Bronchial epithelial cell (primary cell): ENCODE results near the gene ANKRD10. TPM values are rescaled to one million over a fixed set of nuclear protein-coding genes. Genes with fewer than 3 reads are reported as not detected.

Experiments used
- DNase-seq: peaks from one replicate; pipeline ENCODE4 v3.0.0-alpha.2; 2010; ENCODE audit warnings: low read depth
- FAIRE-seq: peaks from 2 replicates; lab custom pipeline; 2011; peaks lifted over from hg19 to GRCh38; lab: Jason Lieb, UNC
- H3K27me3 ChIP-seq: 2 replicates; pipeline ENCODE4 v1.5.1; 2011; ENCODE audit warnings: low read length; ENCODE audit not compliant: control insufficient read depth, insufficient read depth
- H3K36me3 ChIP-seq: 2 replicates; pipeline ENCODE4 v1.5.1; 2011; ENCODE audit warnings: low read length; ENCODE audit not compliant: control insufficient read depth, insufficient read depth
- H3K4me3 ChIP-seq: 2 replicates; pipeline ENCODE4 v1.5.1; 2011; ENCODE audit warnings: mild to moderate bottlenecking, low read depth, low read length, control low read depth
- CTCF ChIP-seq: IDR thresholded peaks from 2 replicates; pipeline ENCODE4 v1.5.1; 2011; ENCODE audit warnings: mild to moderate bottlenecking, moderate library complexity, low read length, control low read depth, inconsistent platforms; ENCODE audit not compliant: insufficient read depth, severe bottlenecking
- total RNA-seq: library from RNA; depleted of rRNA; stranded (reverse); fragments of >200 nt; gene quantifications from 2 replicates; pipeline ENCODE4 v1.2.1, GENCODE V29; 2014

The ANKRD10 gene
- total RNA-seq, 1 donor from 2014 or later = 26.9 TPM

- FAIRE-seq = no peak
- H3K36me3 ChIP-seq = no peaks in the 10 kb centered on the region
- no peak overlapping the region for H3K4me3 ChIP-seq
- no peak for DNase-seq
- TF ChIP-seq CTCF = no peak
- H3K27me3 ChIP-seq = no peaks in the 10 kb centered on the region
Observed at GRCh38 chr13:110855363-110855762, 59.5 kb downstream of the ANKRD10 start.

GRCh38 chr13:110854866-110855265 is 60.0 kb downstream of the ANKRD10 start:
- Histone ChIP-seq H3K27me3 (no peaks in the 10 kb centered on the region), H3K36me3 (no peaks in the 10 kb centered on the region), H3K4me3 (no peak overlapping the region)
- FAIRE-seq = no peak
- TF ChIP-seq CTCF = no peak
- no peak for DNase-seq

- DNase-seq (no peak), FAIRE-seq (no peak)
- TF ChIP-seq CTCF = no peak
- no peak overlapping the region for H3K4me3 ChIP-seq
- no peaks in the 10 kb centered on the region for H3K36me3 ChIP-seq
- no peaks in the 10 kb centered on the region for H3K27me3 ChIP-seq
Observed at GRCh38 chr13:110853235-110853721, 61.6 kb downstream of the ANKRD10 start.

GRCh38 chr13:110850840-110851239 is 64.0 kb downstream of the ANKRD10 start:
- FAIRE-seq = no peak
- DNase-seq = no peak
- no peak overlapping the region for H3K4me3 ChIP-seq
- TF ChIP-seq CTCF = no peak
- H3K27me3 ChIP-seq = no peaks in the 10 kb centered on the region
- no peaks in the 10 kb centered on the region for H3K36me3 ChIP-seq

GRCh38 chr13:110850006-110850405 is 64.9 kb downstream of the ANKRD10 start:
- Histone ChIP-seq H3K36me3 (no peaks in the 10 kb centered on the region), H3K27me3 (no peaks in the 10 kb centered on the region), H3K4me3 (no peak overlapping the region)
- TF ChIP-seq CTCF = no peak
- no peak for DNase-seq
- no peak for FAIRE-seq

- DNase-seq (no peak), FAIRE-seq (no peak)
- no peaks in the 10 kb centered on the region for H3K36me3 ChIP-seq
- no peak overlapping the region for H3K4me3 ChIP-seq
- H3K27me3 ChIP-seq = peaks cover 2% of the 10 kb centered on the region
- TF ChIP-seq CTCF = no peak
Observed at GRCh38 chr13:110845520-110845919, 69.3 kb downstream of the ANKRD10 start.
